HG02840 (cell line): ENCODE results near the gene CHSY1.
"Not testable (repeated sequence)": the region's sequence is repeated elsewhere in the genome, so short reads cannot be mapped to it uniquely, and the experiment has no call there.

Source experiments
- ATAC-seq: cut with Tn5 transposase; IDR thresholded peaks from one replicate; pipeline ENCODE4 v1.9.1; 2021; ENCODE audit warnings: mild to moderate bottlenecking, moderate library complexity, moderate number of reproducible peaks; ENCODE audit not compliant: unreplicated experiment, low FRiP score

CHSY1 gene

GRCh38 chr15:101125881-101126428 is 125.9 kb downstream of the CHSY1 start:
- not testable (repeated sequence) for ATAC-seq
